GM21786 (cell line): ENCODE results near the gene CIB2.
"Not testable (repeated sequence)": the region's sequence is repeated elsewhere in the genome, so short reads cannot be mapped to it uniquely, and the experiment has no call there.

Experiments used
- ATAC-seq: cut with Tn5 transposase; IDR thresholded peaks from one replicate; pipeline ENCODE4 v1.9.1; 2021; ENCODE audit not compliant: unreplicated experiment

Gene CIB2

GRCh38 chr15:78131295-78132061 lies at the start of gene CIB2:
Gene CIB2 (minus strand): TSS chr15:78131445. CDS start chr15:78131215, 230 bp downstream.
- peak; percentile 70 for ATAC-seq

- ATAC-seq, result no peak
Observed at GRCh38 chr15:78179906-78180305, 48.7 kb upstream of the CIB2 start.

- ATAC-seq, result no peak
Observed at GRCh38 chr15:78179286-78179840, 48.1 kb upstream of the CIB2 start.

GRCh38 chr15:78178064-78178463 lies 46.8 kb upstream of the CIB2 start:
- ATAC-seq, result no peak

GRCh38 chr15:78177447-78177873 lies 46.2 kb upstream of the CIB2 start:
- ATAC-seq, result no peak

- no peak for ATAC-seq
Observed at GRCh38 chr15:78175330-78175729, 44.1 kb upstream of the CIB2 start.

- ATAC-seq, result no peak
Observed at GRCh38 chr15:78174401-78174800, 43.2 kb upstream of the CIB2 start.

- no peak for ATAC-seq
Observed at GRCh38 chr15:78171864-78172472, 40.7 kb upstream of the CIB2 start.

- peak; percentile 65 for ATAC-seq
Observed at GRCh38 chr15:78170848-78171773, 39.9 kb upstream of the CIB2 start.

- no peak for ATAC-seq
Observed at GRCh38 chr15:78168608-78169007, 37.4 kb upstream of the CIB2 start.

GRCh38 chr15:78167227-78167888 lies 36.1 kb upstream of the CIB2 start:
- peak; percentile 72 for ATAC-seq

- no peak for ATAC-seq
Observed at GRCh38 chr15:78164010-78164409, 32.8 kb upstream of the CIB2 start.

GRCh38 chr15:78162038-78162437 lies 30.8 kb upstream of the CIB2 start:
- ATAC-seq, result no peak

GRCh38 chr15:78159395-78159794 lies 28.1 kb upstream of the CIB2 start:
- no peak for ATAC-seq

GRCh38 chr15:78157203-78157602 lies 26.0 kb upstream of the CIB2 start:
- ATAC-seq, result no peak

GRCh38 chr15:78156653-78157052 lies 25.4 kb upstream of the CIB2 start:
- no peak for ATAC-seq

GRCh38 chr15:78155355-78155939 lies 24.2 kb upstream of the CIB2 start:
- no peak for ATAC-seq

- no peak for ATAC-seq
Observed at GRCh38 chr15:78154955-78155354, 23.7 kb upstream of the CIB2 start.

- ATAC-seq, result not testable (repeated sequence)
Observed at GRCh38 chr15:78151075-78151474, 19.8 kb upstream of the CIB2 start.
